Lower lobe of right lung (tissue), 2 donors: Measurements from ENCODE around the gene SFR1. TPM values are rescaled to one million over a fixed set of nuclear protein-coding genes. Genes with fewer than 3 reads are reported as not detected.

ENCODE experiments used
- ATAC-seq, 2 donors: fragments of 200-7000 bp; cut with Tn5 transposase; one replicate each; pipeline ENCODE4 v1.9.1; 2020 to 2022; ENCODE audit warnings: mild to moderate bottlenecking in 2 of 2, moderate library complexity in 2 of 2
- DNase-seq: peaks from one replicate; pipeline ENCODE4 v3.0.0-alpha.2; 2020
- H3K27ac ChIP-seq: fragments of 200-600 bp; one replicate; pipeline ENCODE4 v1.8.0; 2022
- H3K27me3 ChIP-seq: fragments of 200-600 bp; one replicate; pipeline ENCODE4 v1.8.0; 2022; ENCODE audit warnings: low read depth
- H3K36me3 ChIP-seq: fragments of 200-600 bp; one replicate; pipeline ENCODE4 v1.8.0; 2022; ENCODE audit warnings: mild to moderate bottlenecking
- H3K4me1 ChIP-seq: fragments of 200-600 bp; one replicate; pipeline ENCODE4 v1.8.0; 2022
- H3K4me3 ChIP-seq: fragments of 200-600 bp; one replicate; pipeline ENCODE4 v1.8.0; 2022; ENCODE audit warnings: mild to moderate bottlenecking
- H3K9me3 ChIP-seq: fragments of 200-600 bp; one replicate; pipeline ENCODE4 v1.8.0; 2022
- CTCF ChIP-seq: fragments of 200-600 bp; IDR thresholded peaks from one replicate; pipeline ENCODE4 v1.8.0; 2022; ENCODE audit warnings: antibody characterized with exemption, mild to moderate bottlenecking
- intact Hi-C: fragments of 100-400 bp; cut with DNase I; formaldehyde crosslinking; loops from one replicate; pipeline ENCODE4 v1.11.0; 2022
- total RNA-seq: library from RNA; stranded (reverse); fragmentation: NEBNext Ultra II Directional; extraction: Animal tissue kit (Norgen Biotek cat#: 25700); gene quantifications from one replicate; pipeline ENCODE4 v1.2.1, GENCODE V29; 2021
- donor health status: DM: no; HTN: yes; CAD: no; lungs with severe emphysema.

The SFR1 gene
- total RNA-seq, 1 donor from 2014 or later = 7.4 TPM

GRCh38 chr10:104128214-104128613 is 6.2 kb downstream of the SFR1 start:
- H3K9me3 ChIP-seq = no peaks in the 10 kb centered on the region
- H3K36me3 ChIP-seq = peaks cover 11% of the 10 kb centered on the region
- no peak overlapping the region for H3K4me3 ChIP-seq
- no peak overlapping the region for H3K27ac ChIP-seq
- TF ChIP-seq CTCF = no peak
- DNase-seq (no peak), ATAC-seq (no peak)
- intact Hi-C loops = no loop called here
- peaks cover 2% of the 10 kb centered on the region for H3K4me1 ChIP-seq
- no peaks in the 10 kb centered on the region for H3K27me3 ChIP-seq

- Histone ChIP-seq H3K27ac (no peak overlapping the region), H3K9me3 (no peaks in the 10 kb centered on the region), H3K36me3 (peaks cover 7% of the 10 kb centered on the region), H3K4me3 (no peak overlapping the region), H3K4me1 (no peaks in the 10 kb centered on the region), H3K27me3 (no peaks in the 10 kb centered on the region)
- TF ChIP-seq CTCF = no peak
- ATAC-seq (no peak), DNase-seq (no peak)
- intact Hi-C loops = no loop called here
These were observed 8.1 kb downstream of the SFR1 start for GRCh38 chr10:104130041-104130440.

GRCh38 chr10:104138131-104138530 is 16.2 kb downstream of the SFR1 start:
- no peak for DNase-seq
- Histone ChIP-seq H3K36me3 (no peaks in the 10 kb centered on the region), H3K4me3 (no peak overlapping the region), H3K9me3 (no peaks in the 10 kb centered on the region), H3K27ac (no peak overlapping the region), H3K27me3 (no peaks in the 10 kb centered on the region), H3K4me1 (no peaks in the 10 kb centered on the region)
- no peak for TF ChIP-seq CTCF
- ATAC-seq = no peak
- intact Hi-C loops = no loop called here

- ATAC-seq = no peak
- Histone ChIP-seq H3K27me3 (no peaks in the 10 kb centered on the region), H3K27ac (no peak overlapping the region), H3K4me1 (no peaks in the 10 kb centered on the region), H3K4me3 (no peak overlapping the region), H3K9me3 (no peaks in the 10 kb centered on the region), H3K36me3 (no peaks in the 10 kb centered on the region)
- intact Hi-C loops = no loop called here
- no peak for TF ChIP-seq CTCF
- DNase-seq = no peak
These were observed 17.2 kb downstream of the SFR1 start for GRCh38 chr10:104139221-104139620.

GRCh38 chr10:104142081-104142480 is 20.1 kb downstream of the SFR1 start:
- DNase-seq (no peak), ATAC-seq (no peak)
- no peaks in the 10 kb centered on the region for H3K9me3 ChIP-seq
- no peaks in the 10 kb centered on the region for H3K36me3 ChIP-seq
- intact Hi-C loops = no loop called here
- no peak overlapping the region for H3K4me3 ChIP-seq
- no peak overlapping the region for H3K27ac ChIP-seq
- H3K27me3 ChIP-seq = no peaks in the 10 kb centered on the region
- TF ChIP-seq CTCF = no peak
- no peaks in the 10 kb centered on the region for H3K4me1 ChIP-seq

- TF ChIP-seq CTCF = no peak
These were observed 21.9 kb downstream of the SFR1 start for GRCh38 chr10:104143829-104144228.

More at GRCh38 chr10:104143829-104144228, 21.9 kb downstream of the SFR1 start:
- no peak for ATAC-seq
- DNase-seq = no peak
- Histone ChIP-seq H3K27ac (no peak overlapping the region), H3K4me1 (no peaks in the 10 kb centered on the region), H3K9me3 (no peaks in the 10 kb centered on the region), H3K27me3 (no peaks in the 10 kb centered on the region), H3K36me3 (no peaks in the 10 kb centered on the region), H3K4me3 (no peak overlapping the region)
- intact Hi-C loops = no loop called here
